ENCODE results near the gene CDK14.

DNA sequence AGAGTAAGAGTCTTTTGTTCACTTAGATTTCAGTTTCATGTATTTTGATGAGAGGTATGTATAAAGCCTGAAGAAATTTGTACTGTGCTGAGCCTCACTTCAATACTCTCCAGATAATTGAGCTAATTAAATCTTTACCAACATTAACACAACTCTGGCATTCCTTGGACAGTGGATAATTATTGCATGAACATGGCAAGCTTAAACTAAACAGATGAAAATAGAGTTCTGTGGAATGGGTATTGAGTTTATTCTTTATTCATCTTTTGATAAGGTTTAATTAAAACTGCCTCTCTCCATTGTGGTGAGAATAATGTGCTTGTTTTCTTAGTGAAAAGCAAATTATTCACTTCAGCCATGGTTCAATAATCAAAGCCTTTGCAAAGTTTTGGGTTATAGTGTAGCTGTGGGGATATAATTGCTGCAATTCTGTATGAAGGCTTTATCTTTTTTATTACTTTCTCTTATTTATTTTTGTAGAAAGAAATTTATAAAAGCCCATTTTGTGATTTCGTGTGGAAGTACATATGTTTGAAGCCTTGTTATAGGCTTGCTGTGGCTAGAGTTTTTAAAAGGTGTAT lies 541.8 kb downstream of the CDK14 start:
- no peak for TF ChIP-seq POLR2A (IDR thresholded peaks at IDR 0.05)
- TF ChIP-seq, protein P1, sequence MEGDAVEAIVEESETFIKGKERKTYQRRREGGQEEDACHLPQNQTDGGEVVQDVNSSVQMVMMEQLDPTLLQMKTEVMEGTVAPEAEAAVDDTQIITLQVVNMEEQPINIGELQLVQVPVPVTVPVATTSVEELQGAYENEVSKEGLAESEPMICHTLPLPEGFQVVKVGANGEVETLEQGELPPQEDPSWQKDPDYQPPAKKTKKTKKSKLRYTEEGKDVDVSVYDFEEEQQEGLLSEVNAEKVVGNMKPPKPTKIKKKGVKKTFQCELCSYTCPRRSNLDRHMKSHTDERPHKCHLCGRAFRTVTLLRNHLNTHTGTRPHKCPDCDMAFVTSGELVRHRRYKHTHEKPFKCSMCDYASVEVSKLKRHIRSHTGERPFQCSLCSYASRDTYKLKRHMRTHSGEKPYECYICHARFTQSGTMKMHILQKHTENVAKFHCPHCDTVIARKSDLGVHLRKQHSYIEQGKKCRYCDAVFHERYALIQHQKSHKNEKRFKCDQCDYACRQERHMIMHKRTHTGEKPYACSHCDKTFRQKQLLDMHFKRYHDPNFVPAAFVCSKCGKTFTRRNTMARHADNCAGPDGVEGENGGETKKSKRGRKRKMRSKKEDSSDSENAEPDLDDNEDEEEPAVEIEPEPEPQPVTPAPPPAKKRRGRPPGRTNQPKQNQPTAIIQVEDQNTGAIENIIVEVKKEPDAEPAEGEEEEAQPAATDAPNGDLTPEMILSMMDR (IDR thresholded peaks at IDR 0.05) = no peak
